CD8-positive, alpha-beta memory T cell (primary cell): ENCODE measurements around the gene FILIP1L. TPM values are rescaled to one million over a fixed set of nuclear protein-coding genes. Genes with fewer than 3 reads are reported as not detected.

Experiments used
- CTCF ChIA-PET: fragments of 350-600 bp; sonication (Branson Sonifier 250); formaldehyde crosslinking; loops from one replicate; lab custom pipeline; 2021; ENCODE audit warnings: antibody characterized with exemption; lab: Charles Lee
- POLR2A ChIA-PET: fragments of 350-600 bp; sonication (Branson Sonifier 250); formaldehyde crosslinking; loops from one replicate; lab custom pipeline; 2021; ENCODE audit warnings: antibody characterized with exemption; lab: Charles Lee
- DNase-seq, 5 donors: peaks; one replicate each; pipeline versions ENCODE4 v3.0.0 to v3.0.0-alpha.2; 2020 to 2022; ENCODE audit warnings: mixed read lengths in 1 of 5
- H3K27ac ChIP-seq: one replicate; pipeline ENCODE4 v1.7.0; 2013; ENCODE audit warnings: low read depth, mild to moderate bottlenecking, low read length, moderate library complexity
- H3K27me3 ChIP-seq: 2 replicates; pipeline ENCODE4 v1.7.0; 2013; ENCODE audit warnings: low read length, mild to moderate bottlenecking; ENCODE audit not compliant: insufficient read depth, poor library complexity, severe bottlenecking
- H3K36me3 ChIP-seq: 2 replicates; pipeline ENCODE4 v1.7.0; 2013; ENCODE audit warnings: mild to moderate bottlenecking, low read length, moderate library complexity; ENCODE audit not compliant: insufficient read depth
- H3K4me1 ChIP-seq: 2 replicates; pipeline ENCODE4 v1.7.0; 2013; ENCODE audit warnings: mild to moderate bottlenecking, low read length, moderate library complexity; ENCODE audit not compliant: insufficient read depth
- H3K4me3 ChIP-seq: 2 replicates; pipeline ENCODE4 v1.7.0; 2013; ENCODE audit warnings: mild to moderate bottlenecking, low read length
- H3K9me3 ChIP-seq: 2 replicates; pipeline ENCODE4 v1.7.0; 2013; ENCODE audit warnings: mild to moderate bottlenecking, low read length
- H3K27ac Mint-ChIP-seq, 8 donors: one replicate each; pipeline ENCODE4 v1.8.0; 2020 to 2021; ENCODE audit warnings: mixed read lengths in 8 of 8, mild to moderate bottlenecking in 6 of 8, inconsistent platforms in 3 of 8, moderate library complexity in 3 of 8
- H3K27me3 Mint-ChIP-seq, 2 donors: one replicate each; pipeline ENCODE4 v1.8.0; 2020 to 2021; ENCODE audit warnings: mixed read lengths in 2 of 2, mild to moderate bottlenecking in 1 of 2, moderate library complexity in 1 of 2
- H3K36me3 Mint-ChIP-seq, 3 donors: one replicate each; pipeline ENCODE4 v1.8.0; 2020 to 2021; ENCODE audit warnings: mixed read lengths in 3 of 3, inconsistent platforms in 1 of 3, mild to moderate bottlenecking in 1 of 3
- H3K4me1 Mint-ChIP-seq, 3 donors: one replicate each; pipeline ENCODE4 v1.8.0; 2020 to 2021; ENCODE audit warnings: mixed read lengths in 3 of 3, inconsistent platforms in 1 of 3, mild to moderate bottlenecking in 1 of 3
- H3K4me3 Mint-ChIP-seq, 7 donors: one replicate each; pipeline ENCODE4 v1.8.0; 2020 to 2021; ENCODE audit warnings: mixed read lengths in 7 of 7, mild to moderate bottlenecking in 6 of 7, moderate library complexity in 4 of 7, inconsistent platforms in 2 of 7
- H3K9me3 Mint-ChIP-seq, 5 donors: one replicate each; pipeline ENCODE4 v1.8.0; 2020 to 2022; ENCODE audit warnings: mixed read lengths in 5 of 5, mild to moderate bottlenecking in 3 of 5, moderate library complexity in 2 of 5, inconsistent platforms in 1 of 5
- polyA plus RNA-seq: library from polyadenylated mRNA; unstranded; fragments of 300-500 nt; fragmentation: Illumina TruSeq; gene quantifications from one replicate; pipeline ENCODE4 v1.2.3, GENCODE V29; 2021
- total RNA-seq, 2 experiments: library from RNA; stranded (reverse); gene quantifications; one replicate each; pipeline ENCODE4 v1.2.3, GENCODE V29; 2021

FILIP1L gene
- total and polyA plus RNA-seq, 3 experiments from 2014 or later, result 0.12 to 0.27 (median 0.20) TPM

DNA sequence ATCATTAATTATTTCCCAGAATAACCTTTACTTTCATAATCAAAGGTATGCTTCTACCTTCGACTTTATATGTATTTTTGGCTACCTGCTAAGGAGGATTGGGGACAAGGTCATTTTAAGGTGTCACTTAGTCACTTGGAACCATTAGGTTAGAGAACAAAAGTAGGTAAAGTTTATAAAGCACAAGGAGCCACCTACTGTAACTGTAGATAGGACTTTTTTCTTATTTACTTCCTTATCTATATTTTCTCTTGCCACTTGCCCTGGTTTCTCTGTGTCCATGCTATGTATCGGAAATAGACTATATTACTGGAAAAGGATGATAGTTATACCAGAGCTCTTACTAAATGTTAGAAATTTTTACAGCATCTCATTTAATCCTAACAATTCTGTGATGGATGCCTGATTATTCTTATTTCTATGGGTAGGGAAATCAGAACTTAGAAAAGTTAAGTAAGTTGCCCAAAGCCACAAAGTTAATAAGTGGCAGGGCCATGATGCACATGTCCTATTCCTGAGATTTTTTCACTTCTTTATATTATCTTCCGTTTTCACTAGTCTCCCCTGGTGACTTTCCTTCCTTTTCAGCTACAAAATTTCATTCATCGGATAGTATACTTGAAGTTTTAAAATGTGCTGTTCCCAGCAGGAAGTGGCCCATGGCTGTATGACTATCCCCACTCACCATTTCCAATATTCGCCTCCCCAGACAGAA, 164.2 kb downstream of the FILIP1L start:
- Mint-ChIP-seq H3K27ac (no peak overlapping the region), H3K4me3 (no peak overlapping the region), H3K36me3 (no peaks in the 10 kb centered on the region), H3K9me3 (no peaks in the 10 kb centered on the region), H3K4me1 (no peaks in the 10 kb centered on the region), H3K27me3 (no peaks in the 10 kb centered on the region)
- Histone ChIP-seq H3K36me3 (no peaks in the 10 kb centered on the region), H3K4me3 (no peak overlapping the region), H3K27ac (no peak overlapping the region), H3K4me1 (no peaks in the 10 kb centered on the region), H3K9me3 (no peaks in the 10 kb centered on the region), H3K27me3 (no peaks in the 10 kb centered on the region)
- ChIA-PET POLR2A (no interaction called here), CTCF (no interaction called here)
- no peak for DNase-seq

DNA sequence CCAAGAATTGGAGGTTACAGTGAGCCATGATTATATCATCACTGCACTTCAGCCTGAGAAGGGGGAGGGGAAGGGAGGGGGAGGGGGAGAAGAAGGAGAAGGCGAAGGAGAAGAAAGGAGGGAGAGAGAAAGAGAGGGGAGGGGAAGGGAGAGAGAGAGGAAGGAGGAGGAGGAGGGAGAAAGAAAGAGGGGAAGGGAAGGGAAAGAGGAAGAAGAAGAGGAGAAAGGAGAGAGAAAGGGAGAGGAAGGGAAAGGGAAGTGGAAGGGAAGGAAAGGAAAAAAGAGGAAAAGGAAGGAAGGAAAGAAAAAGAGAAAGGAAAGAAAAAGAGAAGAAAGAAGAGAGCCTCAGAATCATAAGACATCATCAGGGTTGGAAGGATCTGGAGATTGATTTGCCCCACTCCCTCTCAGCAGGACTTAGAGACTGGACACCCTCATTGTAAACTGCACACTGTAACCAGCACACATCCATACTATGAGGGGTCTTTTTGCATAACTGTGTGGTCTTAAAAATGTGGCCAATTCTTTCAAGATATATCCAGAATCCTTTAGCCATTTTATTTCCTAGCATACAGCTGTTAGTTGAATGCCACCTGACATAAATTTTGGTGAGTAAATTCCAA, 165.7 kb downstream of the FILIP1L start:
- H3K36me3 ChIP-seq, result no peaks in the 10 kb centered on the region
- H3K4me1 ChIP-seq, result no peaks in the 10 kb centered on the region
- Mint-ChIP-seq H3K27me3 (no peaks in the 10 kb centered on the region), H3K27ac (peak overlapping the region in 1 of 8 donors; percentile 57), H3K36me3 (no peaks in the 10 kb centered on the region), H3K4me1 (no peaks in the 10 kb centered on the region), H3K4me3 (no peak overlapping the region), H3K9me3 (no peaks in the 10 kb centered on the region)
- no peaks in the 10 kb centered on the region for H3K9me3 ChIP-seq
- H3K27me3 ChIP-seq, result no peaks in the 10 kb centered on the region
- DNase-seq, result no peak
- CTCF ChIA-PET, result no interaction called here
- no peak overlapping the region for H3K27ac ChIP-seq
- H3K4me3 ChIP-seq, result no peak overlapping the region
- POLR2A ChIA-PET, result no interaction called here

DNA sequence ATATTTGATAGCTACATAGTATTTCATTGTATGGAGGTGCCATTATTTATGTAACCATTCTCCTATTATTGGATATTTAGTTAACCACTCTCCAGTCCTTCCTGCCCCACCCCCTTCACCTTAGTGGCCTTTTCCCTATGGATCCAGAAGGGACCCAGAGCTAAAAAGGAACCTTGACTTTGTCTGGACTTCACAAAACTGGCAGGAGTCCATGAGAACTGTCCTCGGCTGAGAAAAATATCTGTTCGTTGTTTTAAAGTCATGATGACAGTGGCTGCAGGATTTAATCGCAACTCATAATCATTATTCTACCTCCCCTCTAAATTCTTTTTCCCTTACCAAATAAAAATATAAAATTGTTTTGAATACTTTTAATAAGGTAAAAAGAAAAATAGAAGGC, 166.9 kb downstream of the FILIP1L start:
- Mint-ChIP-seq H3K4me1 (no peaks in the 10 kb centered on the region), H3K36me3 (no peaks in the 10 kb centered on the region), H3K27me3 (no peaks in the 10 kb centered on the region), H3K27ac (no peak overlapping the region), H3K9me3 (no peaks in the 10 kb centered on the region), H3K4me3 (no peak overlapping the region)
- Histone ChIP-seq H3K27me3 (no peaks in the 10 kb centered on the region), H3K36me3 (no peaks in the 10 kb centered on the region), H3K4me1 (no peaks in the 10 kb centered on the region), H3K9me3 (no peaks in the 10 kb centered on the region), H3K4me3 (no peak overlapping the region), H3K27ac (no peak overlapping the region)
- CTCF ChIA-PET, result interaction anchor here (0.6 kb wide), 1 partner anchor 11 kb away, joined by 3 read pairs; no protein-coding TSS in a partner anchor
- no peak for DNase-seq
- POLR2A ChIA-PET, result no interaction called here

DNA sequence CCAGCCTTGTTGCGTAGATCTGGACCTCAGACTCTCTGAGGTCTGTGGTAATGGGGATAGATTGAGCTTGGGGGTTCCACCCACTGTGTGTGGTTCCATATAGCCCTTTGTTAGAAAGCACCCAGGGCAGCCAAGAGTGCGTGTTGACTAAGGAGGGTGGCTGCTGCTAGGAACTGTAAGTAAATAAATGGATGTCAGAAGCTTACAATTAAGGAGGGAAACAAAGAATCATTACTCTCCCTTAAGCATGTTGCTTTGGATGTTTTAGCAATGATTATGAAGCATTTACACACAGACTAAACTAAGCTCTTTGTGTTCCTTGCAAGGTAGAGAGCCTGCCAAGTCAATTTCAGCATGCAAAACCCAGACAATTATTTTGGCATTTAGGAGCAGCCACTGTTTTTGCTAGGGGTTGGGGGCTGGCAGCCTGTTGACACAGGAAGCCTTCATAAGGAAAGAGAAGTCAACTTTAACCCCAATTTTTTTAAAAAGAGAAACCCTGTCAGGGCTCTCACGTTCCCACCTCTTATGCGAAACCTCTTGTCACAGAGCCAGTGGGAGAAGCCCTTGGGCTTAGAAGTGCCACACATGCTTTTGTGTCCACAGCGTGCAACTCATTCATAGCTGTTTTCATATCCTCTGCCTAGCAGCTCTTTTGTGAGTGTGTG, 168.8 kb downstream of the FILIP1L start:
- ChIA-PET CTCF (no interaction called here), POLR2A (no interaction called here)
- no peaks in the 10 kb centered on the region for H3K27me3 Mint-ChIP-seq
- DNase-seq, result no peak
- Histone ChIP-seq H3K27ac (no peak overlapping the region), H3K4me3 (no peak overlapping the region), H3K27me3 (no peaks in the 10 kb centered on the region), H3K9me3 (no peaks in the 10 kb centered on the region), H3K36me3 (no peaks in the 10 kb centered on the region), H3K4me1 (no peaks in the 10 kb centered on the region)
- H3K4me1 Mint-ChIP-seq, result no peaks in the 10 kb centered on the region
- no peaks in the 10 kb centered on the region for H3K36me3 Mint-ChIP-seq
- no peak overlapping the region for H3K27ac Mint-ChIP-seq
- no peak overlapping the region for H3K4me3 Mint-ChIP-seq
- H3K9me3 Mint-ChIP-seq, result no peaks in the 10 kb centered on the region

DNA sequence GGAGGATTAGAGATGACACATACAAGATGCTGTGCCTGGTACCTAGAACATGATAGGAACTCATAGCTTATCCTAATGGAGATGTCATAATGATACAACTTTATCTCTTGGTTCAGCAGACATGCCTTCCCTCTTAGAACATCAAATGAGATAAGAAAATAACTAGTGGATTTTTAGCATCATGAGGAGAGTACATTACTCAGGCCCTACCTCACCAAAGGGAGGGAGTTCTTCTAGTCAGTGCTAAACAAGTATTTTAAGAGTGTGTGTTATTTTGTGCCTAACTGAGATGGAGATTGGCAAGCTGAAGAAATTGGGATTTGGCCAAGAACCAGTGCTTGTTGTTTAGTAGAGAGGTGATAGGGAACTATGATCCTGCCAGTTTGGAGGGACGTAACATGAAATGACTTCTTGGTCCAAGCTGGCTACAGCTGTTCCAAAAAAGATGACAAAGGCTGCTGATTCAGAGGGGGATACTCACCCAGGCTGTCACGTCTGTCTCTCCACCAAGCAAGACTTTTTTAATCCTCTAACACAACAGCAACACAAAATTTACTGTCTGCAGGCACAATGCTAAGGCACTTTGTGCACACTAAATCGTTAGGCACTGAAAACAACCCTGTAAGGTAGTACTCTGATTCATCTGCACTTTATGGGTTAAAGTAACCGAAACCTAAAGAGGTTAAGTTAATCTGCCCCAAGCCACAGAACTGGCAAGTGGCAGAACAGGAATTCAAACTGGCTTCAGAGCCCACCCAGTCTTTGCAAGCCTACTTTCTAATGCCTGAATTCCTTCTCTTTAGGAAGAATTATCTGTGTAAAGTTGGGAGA, 170.2 kb downstream of the FILIP1L start:
- POLR2A ChIA-PET, result no interaction called here
- no peaks in the 10 kb centered on the region for H3K4me1 ChIP-seq

DNA sequence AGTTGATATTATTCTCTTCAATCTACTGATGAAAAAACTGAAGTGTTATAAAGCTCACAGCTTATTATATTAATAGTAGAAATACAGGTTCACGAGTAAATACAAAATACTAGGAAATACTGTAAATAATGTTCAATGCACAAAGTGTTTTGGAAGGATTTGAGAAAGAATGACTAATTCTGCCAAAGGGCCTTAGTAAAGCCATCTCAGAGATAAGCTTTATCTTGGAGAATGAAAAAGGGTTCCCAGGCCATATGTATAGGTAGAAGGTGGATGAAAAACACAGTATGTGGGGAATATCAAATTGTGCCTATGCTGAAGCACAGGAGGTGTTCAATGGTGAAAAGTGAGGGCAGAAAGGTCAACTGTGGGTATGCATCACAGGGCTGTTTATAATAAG, 173.1 kb downstream of the FILIP1L start:
- Histone ChIP-seq H3K27me3 (no peaks in the 10 kb centered on the region), H3K27ac (no peak overlapping the region), H3K36me3 (no peaks in the 10 kb centered on the region), H3K4me1 (no peaks in the 10 kb centered on the region), H3K4me3 (no peak overlapping the region), H3K9me3 (no peaks in the 10 kb centered on the region)
- Mint-ChIP-seq H3K27ac (no peak overlapping the region), H3K36me3 (no peaks in the 10 kb centered on the region), H3K9me3 (no peaks in the 10 kb centered on the region), H3K4me3 (no peak overlapping the region), H3K27me3 (no peaks in the 10 kb centered on the region), H3K4me1 (peaks cover 0 to 10% (median 5%) of the 10 kb centered on the region in 3 donors)
- DNase-seq, result no peak
- ChIA-PET POLR2A (no interaction called here), CTCF (no interaction called here)

More for the DNA sequence above, 170.2 kb downstream of the FILIP1L start:
- Histone ChIP-seq H3K4me3 (no peak overlapping the region), H3K27me3 (no peaks in the 10 kb centered on the region), H3K9me3 (no peaks in the 10 kb centered on the region), H3K36me3 (no peaks in the 10 kb centered on the region), H3K27ac (no peak overlapping the region)
- Mint-ChIP-seq H3K36me3 (no peaks in the 10 kb centered on the region), H3K9me3 (no peaks in the 10 kb centered on the region), H3K27ac (peak overlapping the region in 1 of 8 donors; percentile 1), H3K4me1 (no peaks in the 10 kb centered on the region), H3K4me3 (no peak overlapping the region), H3K27me3 (no peaks in the 10 kb centered on the region)
- CTCF ChIA-PET, result no interaction called here
- no peak for DNase-seq

DNA sequence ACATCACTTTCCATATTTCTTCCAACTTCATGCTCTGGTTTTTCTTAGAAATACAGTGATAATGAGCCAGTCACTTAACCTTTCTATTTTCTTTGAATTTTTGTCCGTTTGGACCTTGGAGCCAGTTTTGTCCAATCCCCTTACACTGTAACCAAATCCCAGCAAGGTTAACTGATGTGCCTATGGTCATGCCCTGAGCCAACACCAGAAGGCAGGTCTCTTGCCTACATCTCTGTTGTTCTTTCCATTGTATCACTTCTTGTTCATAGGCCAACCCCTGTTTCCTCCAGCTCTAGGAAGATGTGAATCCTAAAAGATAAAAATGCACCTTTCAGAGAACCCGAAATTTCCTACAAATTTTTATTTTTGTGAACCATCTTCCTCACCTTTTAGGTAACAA, 174.0 kb downstream of the FILIP1L start:
- Histone ChIP-seq H3K9me3 (no peaks in the 10 kb centered on the region), H3K4me3 (no peak overlapping the region), H3K27me3 (no peaks in the 10 kb centered on the region), H3K27ac (no peak overlapping the region), H3K4me1 (no peaks in the 10 kb centered on the region), H3K36me3 (no peaks in the 10 kb centered on the region)
- Mint-ChIP-seq H3K4me1 (peaks cover 0 to 10% (median 5%) of the 10 kb centered on the region in 3 donors), H3K27ac (no peak overlapping the region), H3K9me3 (no peaks in the 10 kb centered on the region), H3K27me3 (no peaks in the 10 kb centered on the region), H3K4me3 (no peak overlapping the region), H3K36me3 (peaks cover 0 to 3% (median 0%) of the 10 kb centered on the region in 3 donors)
- DNase-seq, result no peak
- POLR2A ChIA-PET, result no interaction called here
- CTCF ChIA-PET, result no interaction called here
